Measurements from ENCODE around the gene RAPGEF5.

RAPGEF5 gene, protein sequence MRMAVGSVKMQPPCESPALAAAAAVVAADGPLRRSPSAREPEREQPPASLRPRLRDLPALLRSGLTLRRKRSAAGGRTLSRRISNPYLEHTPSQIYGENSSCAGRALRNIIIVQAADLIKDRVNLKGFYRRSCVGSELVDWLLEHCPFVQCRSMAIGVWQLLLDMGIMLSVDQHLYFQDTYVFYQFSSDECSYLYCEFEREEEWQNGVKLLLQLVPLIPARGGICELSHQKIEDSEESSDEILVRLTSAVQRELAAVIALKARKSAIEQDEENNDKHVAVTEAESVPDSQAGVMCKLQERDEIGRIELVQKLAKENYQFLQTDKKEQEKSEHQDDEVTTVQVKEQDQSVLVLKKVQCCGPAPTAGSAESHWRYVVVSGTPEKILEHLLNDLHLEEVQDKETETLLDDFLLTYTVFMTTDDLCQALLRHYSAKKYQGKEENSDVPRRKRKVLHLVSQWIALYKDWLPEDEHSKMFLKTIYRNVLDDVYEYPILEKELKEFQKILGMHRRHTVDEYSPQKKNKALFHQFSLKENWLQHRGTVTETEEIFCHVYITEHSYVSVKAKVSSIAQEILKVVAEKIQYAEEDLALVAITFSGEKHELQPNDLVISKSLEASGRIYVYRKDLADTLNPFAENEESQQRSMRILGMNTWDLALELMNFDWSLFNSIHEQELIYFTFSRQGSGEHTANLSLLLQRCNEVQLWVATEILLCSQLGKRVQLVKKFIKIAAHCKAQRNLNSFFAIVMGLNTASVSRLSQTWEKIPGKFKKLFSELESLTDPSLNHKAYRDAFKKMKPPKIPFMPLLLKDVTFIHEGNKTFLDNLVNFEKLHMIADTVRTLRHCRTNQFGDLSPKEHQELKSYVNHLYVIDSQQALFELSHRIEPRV

DNA sequence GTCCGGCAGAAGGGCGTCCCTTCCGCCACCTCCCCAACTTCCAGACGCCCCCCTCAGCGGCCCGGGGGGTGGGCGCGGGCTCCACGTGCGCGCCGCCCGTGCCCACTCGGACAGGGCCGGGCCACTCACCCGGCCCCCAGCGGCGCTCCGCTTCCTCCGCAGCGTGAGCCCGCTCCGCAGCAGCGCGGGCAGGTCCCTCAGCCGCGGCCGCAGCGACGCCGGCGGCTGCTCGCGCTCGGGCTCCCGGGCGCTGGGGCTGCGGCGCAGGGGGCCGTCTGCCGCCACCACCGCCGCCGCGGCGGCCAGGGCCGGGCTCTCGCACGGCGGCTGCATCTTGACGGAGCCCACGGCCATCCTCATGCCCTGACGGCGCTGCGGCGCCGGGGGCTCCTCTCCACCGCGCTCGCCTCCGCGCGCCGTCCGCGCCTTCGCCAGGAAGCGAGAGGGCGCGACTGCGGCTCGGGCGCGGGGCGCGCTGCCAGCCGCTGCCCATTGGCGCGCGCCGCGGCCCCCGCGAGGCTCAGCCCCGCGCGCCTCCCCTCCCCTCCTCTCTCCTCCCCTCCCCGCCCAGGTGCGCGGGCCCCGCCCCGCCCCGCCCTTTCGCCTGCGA is at the start of gene RAPGEF5:
RAPGEF5 (minus strand) TSS at position 454 of the 610 bp plus-strand sequence; CDS start at position 360, 94 bp downstream.
- DNase-seq, result no peak

DNA sequence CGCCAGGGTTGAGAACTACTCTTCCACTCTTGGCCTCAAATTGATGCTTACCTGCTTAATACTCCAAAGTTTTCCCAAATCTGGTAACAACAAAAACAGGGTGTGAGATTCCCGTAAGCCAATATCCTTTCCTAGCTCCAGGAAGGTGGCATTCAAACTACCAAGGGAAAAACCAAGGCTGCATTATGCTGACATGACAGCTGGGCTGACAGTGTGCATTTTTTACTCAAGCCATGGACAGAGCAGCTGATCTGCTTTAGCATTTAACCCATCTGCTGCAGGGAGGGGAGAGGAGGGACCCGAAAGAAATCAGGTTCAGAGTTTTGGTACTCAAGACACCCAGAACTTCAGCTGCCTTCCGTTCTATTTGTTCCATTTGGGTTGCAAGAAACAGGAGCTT is 49.8 kb upstream of the RAPGEF5 start:
- DNase-seq, result no peak

DNA sequence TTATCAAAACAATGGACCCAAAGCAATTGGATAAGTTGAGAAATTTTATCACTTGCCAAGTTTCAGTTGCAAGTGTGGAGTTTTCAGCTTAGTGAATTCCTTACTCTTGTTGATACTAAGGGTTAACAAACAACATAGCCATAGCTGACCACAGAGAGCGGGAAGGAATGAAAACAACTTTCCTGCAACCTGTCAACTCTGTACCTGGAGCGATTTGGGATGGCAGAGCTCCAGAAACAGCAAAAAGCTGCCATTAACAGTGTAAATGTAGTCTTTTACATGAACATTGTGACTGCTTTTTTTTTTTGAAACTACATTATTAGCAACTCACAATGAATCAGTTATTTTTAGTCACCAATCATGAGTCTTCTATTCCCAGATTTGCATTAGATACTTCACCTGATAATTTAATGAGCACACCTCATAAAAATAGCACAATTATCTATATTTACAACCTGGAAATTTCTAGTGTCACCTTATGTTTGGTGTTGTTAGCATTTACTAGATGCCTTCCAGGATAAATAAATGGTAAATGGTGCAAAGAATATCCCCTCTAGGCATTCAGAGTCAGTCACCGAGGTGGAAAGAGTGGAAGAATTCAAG is 47.6 kb upstream of the RAPGEF5 start:
- DNase-seq, result no peak

DNA sequence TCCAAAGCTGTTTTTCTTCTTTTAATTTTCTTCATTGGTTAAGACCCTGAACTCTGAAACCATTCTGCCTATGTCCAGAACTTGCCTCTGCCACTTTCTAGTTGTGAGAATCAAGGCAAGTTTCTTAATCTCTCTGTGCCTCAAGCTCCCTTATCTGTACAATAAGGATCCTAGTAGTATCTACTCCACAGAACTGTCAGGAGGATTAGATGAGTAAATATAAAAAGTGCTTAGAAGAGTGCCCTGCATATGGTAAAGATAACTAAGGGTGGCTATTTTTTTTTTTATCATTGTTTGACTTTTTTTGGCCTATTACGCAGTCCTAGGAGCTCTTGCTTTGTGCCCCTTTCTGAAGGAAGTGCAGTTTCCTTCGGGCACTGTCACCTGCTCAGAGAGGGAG is 46.4 kb upstream of the RAPGEF5 start:
- no peak for DNase-seq

DNA sequence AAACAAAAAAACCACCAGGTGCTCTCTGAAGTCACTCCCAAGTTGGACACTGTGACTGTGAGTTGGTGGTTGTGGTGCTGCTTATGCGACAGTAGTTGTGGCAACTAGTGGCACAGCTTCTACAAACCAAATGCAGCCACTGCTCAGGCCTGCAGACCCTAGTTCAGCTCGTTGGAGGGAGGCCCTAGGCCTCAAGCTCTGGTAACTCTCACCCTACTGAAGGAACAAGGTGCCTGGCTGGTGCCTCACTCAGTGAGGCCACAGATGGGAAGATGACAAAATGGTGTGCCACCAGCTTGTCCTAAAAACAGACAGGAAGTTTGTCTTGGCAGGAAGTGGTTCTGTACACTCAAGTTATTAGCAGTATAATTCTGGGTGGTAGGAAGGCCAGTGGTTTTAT is 45.3 kb upstream of the RAPGEF5 start:
- DNase-seq, result no peak

DNA sequence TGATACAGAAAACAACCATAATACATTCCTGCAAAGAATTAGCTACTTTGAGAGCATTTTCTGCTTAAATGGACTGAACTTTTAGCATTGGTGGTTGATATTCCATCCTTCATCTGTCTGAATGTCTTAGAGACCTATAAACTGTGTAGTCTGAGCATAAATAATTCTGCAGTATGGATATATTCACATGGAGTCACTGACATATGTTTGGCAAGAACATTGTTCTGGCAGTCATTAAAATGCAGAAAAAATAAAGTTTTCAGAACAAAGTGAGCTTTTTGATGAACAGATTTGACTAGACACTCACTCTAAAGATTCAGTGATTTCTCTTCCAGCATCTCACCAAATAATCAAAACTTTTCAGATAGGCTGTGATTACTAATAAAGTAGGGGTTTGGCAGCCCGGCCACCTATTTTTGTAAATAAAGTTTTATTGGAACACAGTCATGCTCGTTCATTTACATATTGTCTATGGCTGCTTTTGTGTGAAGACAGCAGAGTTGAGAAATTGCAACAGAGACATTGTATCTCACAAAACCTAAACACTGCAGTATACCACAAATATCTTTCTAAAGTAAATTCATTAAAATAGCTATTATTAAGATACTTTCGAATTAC is 44.1 kb upstream of the RAPGEF5 start:
- no peak for DNase-seq

DNA sequence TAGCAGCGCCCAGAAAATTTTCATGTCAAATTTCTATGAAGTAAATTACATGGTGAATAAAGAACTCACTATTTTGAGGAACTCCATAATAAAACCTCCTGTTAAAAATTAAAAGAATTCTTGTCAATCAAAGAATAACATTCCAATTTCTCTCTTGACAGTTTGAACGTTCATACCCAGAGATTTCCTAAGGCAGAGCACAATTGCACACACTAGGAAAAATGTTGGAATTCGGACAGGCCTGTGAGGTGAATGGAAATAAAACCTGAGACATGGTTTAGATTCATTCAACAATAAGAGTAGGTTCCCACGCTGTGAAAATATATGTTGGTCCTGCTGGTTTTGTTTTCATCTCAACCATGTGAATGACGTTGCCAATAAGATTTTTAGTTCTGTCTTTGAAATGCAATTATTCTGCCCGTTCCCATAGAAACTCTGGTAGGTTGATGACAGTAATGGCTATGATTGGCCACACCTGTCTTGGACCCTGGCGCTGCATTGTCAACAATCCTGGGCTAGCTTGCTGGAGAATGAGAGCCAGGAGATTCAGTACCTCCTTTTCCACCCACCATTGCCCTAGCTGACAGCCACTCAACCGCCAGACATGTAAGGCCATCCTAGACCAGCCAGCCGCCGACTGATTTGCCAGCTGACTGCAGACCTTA is 43.3 kb upstream of the RAPGEF5 start:
- DNase-seq, result no peak

DNA sequence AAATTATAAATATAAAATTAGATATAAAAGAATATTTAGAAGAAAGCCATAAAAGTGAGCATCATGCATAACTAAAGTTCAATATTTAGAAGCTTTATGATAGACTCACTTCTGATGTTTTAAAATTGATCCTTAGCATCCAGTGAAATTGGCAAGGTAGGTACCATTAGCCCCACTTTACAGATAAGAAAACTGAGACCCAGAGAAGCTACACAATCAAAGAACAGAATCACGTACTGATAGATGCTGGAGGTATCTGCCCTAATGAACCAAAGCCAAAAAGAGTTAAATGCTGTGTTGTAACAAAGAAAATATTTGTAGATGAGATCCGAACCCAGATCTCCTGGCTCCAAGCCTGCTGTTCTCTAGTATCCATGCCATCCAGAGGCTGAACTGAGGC is 42.6 kb upstream of the RAPGEF5 start:
- DNase-seq, result no peak

DNA sequence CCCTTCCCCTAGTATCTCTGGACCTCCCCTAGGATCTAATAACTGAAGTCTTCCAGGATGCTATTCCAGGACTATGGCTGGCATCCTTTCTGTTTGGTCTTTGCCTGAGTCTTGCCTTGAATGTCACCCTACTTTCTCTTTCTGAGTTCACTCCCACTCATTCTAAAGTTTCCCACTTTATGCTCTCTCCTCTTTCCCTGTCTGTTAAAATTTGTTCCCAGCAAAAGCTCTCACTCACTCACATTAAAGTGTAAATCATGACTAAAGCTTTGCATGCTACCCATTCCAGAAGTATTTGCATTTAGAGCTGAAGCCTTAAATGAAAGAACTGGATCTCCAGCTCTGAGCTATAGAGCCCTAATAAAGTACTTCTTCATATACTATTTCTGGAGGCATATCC is 42.1 kb upstream of the RAPGEF5 start:
- DNase-seq, result no peak

DNA sequence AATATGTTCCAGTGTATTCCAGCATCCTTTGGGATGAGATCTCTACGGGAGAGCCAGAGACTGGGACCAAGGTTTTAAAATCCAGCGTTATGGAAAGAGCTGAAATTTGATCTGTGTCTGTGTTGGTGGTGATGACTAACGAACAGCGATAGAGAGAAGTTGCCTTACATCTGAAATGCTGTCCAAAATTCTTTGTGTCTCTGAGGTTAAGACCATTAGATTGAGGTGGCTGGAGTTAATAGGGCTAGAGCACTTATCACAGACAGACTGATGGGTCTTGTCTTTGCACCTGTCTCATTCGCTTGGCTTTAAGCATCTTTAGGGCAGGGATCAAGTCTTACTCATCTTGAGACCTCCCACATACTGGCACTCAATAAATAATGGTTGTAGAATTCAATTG is 41.0 kb upstream of the RAPGEF5 start:
- no peak for DNase-seq

DNA sequence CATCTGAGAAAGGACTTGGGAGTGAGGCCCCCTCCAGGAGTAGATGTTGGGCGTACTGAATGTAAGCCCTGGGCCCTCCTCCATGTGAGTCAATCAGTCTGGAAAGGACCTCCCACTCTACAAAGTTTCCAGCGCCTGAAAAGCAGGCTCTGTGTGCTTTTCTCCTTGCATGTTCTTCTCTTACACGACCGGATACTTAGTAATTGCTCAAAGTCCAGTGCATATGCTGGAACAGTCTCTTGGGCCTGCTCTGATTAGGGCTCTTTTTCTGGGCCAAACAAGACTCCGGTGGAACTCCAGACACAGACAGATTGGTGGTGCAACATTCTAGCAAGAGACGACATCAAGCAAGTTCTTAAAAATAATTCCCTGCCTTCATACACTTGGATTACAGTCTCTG is 38.3 kb upstream of the RAPGEF5 start:
- DNase-seq, result no peak

DNA sequence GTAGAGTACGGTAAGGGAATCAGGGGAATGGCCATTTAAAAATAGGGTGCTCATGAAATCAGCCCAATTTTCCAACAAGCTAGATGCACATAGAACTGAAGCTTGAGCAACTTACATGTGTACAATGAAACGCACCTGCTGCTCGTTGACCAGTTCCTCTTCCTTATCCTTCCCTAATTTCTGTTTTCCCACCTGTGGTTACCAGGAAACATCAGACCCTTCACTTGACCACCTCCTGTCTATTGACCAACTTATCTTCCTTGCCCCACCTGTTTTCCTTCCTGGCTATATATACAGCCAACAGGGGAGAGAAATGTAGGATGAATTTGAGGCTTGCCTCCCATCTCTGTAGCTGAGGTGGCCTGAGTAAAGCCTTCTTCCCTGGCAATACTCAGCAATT is 37.8 kb upstream of the RAPGEF5 start:
- no peak for DNase-seq

DNA sequence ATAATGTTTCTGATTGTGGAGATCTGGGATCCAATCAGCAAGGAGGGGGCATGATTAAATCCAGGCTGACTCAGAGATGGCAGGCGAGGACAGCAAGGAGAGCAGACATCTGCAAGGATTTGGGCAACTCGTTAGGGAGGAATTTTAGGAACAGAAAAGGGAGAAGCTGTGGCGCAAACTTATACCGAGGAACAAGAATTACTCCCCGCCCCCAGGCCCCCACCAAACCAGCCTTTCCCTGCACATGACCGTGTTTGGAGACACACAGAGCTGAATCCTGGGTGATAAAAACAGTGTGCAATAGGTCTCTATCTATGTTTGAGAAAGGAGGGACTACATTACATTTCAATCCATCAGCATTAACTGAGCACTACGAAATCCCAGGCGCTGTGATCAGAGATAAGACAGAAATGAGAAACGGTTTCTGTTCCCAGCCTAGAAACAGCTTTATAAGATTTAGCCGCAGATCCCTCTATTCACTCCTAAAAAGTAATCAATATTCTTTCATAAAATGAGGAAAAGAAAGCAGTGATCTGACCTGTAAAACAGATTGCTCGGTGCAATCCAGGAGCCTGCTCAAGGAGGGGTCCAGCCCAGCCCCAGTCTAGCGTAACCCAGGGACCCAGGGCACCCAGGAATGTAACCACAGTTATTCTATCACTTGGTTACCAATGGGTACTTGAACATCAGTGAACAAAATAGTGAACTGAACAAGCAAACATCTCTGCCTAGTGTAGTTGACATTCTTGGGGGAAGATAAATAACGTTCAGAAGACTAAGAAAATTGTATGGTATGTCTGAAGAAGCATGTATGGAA is 37.2 kb upstream of the RAPGEF5 start:
- no peak for DNase-seq

DNA sequence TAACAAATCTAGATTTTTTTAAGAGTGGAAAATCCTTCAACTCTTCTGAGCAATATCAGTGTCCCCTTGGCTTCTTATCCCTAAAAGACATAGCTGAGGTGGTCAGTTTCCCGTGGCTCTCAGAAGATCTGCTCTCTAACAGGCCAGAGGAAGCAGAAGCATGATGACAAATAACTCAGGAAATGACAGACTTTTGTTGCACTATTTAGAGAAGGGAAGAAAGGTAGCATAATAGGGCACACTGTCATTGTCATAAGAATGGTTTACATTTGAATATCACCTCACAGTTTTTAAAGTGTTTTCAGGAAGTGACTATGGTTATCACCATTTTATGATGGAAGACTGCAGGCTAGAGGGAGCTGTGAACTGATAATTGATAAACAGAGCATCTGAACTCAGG is 33.6 kb upstream of the RAPGEF5 start:
- no peak for DNase-seq

DNA sequence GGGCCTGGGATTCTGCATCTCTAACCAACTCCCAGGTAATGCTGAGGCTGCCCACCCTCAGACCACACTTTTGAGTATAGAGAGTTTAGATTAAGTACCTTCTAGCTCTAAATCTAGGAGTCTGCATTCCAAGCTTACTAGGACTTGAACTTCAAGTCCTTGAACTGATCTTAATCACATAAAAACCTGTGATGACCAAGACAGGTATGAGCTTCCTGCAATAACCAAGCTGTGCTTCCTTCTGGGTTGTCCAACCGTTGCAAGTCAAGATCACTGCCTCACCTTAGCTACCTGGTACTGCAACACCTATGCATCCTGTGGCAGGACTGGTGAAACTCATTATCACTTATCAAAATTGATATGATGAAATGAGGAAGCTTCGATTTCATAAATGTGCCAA is 32.9 kb upstream of the RAPGEF5 start:
- no peak for DNase-seq

DNA sequence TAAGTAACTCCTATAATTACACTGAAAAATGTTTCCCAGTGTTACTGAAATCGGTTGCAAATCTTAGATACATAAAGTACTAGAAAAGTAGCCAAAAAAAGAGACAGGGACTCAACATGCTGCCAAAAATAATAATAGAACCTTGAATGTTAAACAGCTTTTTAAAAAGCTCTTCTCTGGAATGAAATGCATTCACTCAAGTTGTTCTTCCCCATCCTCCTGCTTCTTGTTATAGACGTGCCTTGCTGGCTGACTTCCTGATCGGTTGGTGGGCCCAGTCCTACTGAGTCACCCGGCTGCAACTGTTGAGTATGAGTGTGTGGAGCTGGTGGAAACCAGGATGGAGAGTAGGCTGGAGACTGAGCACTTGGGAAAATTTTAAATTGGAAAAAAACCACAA is 30.6 kb upstream of the RAPGEF5 start:
- DNase-seq, result no peak

DNA sequence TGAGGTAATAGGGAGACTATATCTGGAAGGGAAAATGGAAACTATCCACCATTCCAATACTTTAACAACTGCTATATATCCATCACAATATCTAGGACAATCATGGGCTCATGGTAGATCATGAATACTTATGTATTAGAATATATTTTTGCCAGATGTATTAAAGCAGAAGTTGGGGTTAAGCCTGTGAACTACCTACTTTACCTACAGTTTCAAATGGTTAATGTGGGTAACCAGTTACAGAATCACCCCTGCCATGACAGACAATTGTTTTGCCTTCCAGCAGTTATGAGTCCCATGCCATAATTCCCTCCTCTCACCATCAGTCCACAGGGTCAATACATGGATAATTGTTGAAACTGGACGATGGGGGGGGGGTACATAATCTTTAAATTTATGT is 29.9 kb upstream of the RAPGEF5 start:
- DNase-seq, result no peak

DNA sequence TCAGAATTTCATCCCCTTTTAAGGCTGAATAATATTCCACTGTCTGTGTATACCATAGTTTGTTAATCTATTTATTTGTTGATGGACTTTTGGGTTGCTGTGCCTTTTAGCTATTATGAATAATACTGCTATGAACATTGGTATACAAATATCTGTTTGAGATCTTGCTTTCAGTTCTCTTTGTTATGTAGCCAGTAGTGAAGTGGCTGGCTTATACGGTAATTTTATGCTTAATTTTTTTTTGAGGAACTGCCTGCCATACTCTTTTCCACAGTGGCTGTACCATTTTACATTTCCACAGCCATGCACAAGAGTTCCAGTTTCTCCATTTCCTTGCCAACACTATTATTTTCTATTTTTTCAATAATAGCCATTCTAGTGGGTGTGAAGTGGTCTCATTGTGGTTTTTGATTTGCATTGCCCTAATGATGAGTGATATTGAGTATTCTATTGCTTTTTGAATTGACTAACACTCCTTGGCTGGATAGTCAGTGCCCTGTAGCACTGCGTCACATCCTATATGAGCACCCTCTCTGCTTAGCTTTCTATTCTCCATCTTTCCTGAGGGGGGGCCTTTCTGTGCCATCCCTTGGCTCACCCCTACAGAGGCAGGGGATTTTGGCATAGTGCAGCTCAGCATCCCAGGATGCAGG is 29.4 kb upstream of the RAPGEF5 start:
- DNase-seq, result no peak

DNA sequence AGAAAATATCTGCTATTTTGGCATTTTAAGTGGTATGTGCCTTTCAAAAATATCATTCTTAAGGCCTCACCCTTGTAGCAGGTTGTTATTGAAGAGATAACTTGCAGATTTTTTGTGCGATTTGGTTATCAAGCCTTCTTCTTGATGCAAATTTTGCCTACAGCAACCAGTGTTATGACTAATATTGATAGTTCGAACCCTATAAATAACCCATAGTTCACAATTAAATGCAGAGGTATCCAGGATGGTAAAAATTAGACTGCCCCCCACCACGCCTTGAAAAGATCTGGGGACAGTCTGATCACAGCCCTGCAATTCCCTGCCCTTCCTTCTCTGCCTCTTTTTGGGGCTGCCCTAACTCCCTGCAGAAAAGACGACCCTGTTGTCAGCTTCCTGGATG is 28.4 kb upstream of the RAPGEF5 start:
- DNase-seq, result no peak

DNA sequence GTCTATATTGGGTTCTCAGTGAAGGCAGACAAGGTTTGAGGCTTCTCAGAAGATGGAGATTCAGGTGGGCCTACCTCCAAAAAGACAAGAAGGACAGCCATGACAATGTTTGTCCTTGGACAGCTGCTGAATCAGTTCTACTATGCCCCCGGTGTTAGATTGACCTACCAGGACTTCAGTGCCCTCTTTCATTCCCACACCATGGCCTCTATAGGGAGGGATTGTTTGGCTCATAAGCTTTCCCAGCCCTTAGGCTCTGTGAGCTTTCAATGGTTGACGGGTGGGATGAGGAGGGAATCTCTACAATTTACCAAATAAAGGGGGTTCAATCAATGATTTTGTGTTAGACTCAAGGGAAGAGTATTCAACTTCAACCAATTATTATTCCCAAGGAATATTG is 23.4 kb upstream of the RAPGEF5 start:
- no peak for DNase-seq

Measured in amniotic stem cell (primary cell).